IMR-90 (cell line): ENCODE data around the gene PPP1R12B.
"Not testable (repeated sequence)": the region's sequence is repeated elsewhere in the genome, so short reads cannot be mapped to it uniquely, and the experiment has no call there.

Experiments used
- CEBPB ChIP-seq: IDR thresholded peaks from 2 replicates; pipeline ENCODE4 v1.6.1; 2012; ENCODE audit warnings: low read depth, low read length, improper control_type of control experiment
- CHD1 ChIP-seq: IDR thresholded peaks from 2 replicates; pipeline ENCODE4 v1.6.1; 2012; ENCODE audit warnings: low read depth, low read length, improper control_type of control experiment
- FOS ChIP-seq: fragments of 150-350 bp; IDR thresholded peaks from 2 replicates; pipeline ENCODE4 v1.6.1; 2016; ENCODE audit warnings: low read depth, low read length
- MAZ ChIP-seq: IDR thresholded peaks from 2 replicates; pipeline ENCODE4 v1.6.1; 2012; ENCODE audit warnings: low read depth, mild to moderate bottlenecking, low read length, improper control_type of control experiment, moderate library complexity, borderline replicate concordance
- MXI1 ChIP-seq: IDR thresholded peaks from 2 replicates; pipeline ENCODE4 v1.6.1; 2012; ENCODE audit warnings: low read depth, mild to moderate bottlenecking, low read length, moderate library complexity, borderline replicate concordance
- POLR2A ChIP-seq: IDR thresholded peaks from 2 replicates; pipeline ENCODE4 v1.6.1; 2012; ENCODE audit warnings: mild to moderate bottlenecking, low read depth, low read length
- RAD21 ChIP-seq: IDR thresholded peaks from 2 replicates; pipeline ENCODE4 v1.6.1; 2012; ENCODE audit warnings: low read length, improper control_type of control experiment
- SMC3 ChIP-seq: fragments of 150-350 bp; IDR thresholded peaks from 2 replicates; pipeline ENCODE4 v1.6.1; 2016; ENCODE audit warnings: low read depth, mild to moderate bottlenecking, antibody characterized with exemption, low read length, moderate library complexity
- TF ChIP-seq, protein P1 (sequence below): conservative IDR thresholded peaks from 2 replicates; pipeline ENCODE4 v1.5.1; 2012; ENCODE audit warnings: mild to moderate bottlenecking, low read depth, low read length, improper control_type of control experiment
- TF ChIP-seq, protein P2 (sequence below): fragments of 150-350 bp; IDR thresholded peaks from 2 replicates; pipeline ENCODE4 v1.6.1; 2016; ENCODE audit warnings: low read depth, mild to moderate bottlenecking, low read length, moderate library complexity, borderline replicate concordance
- TF ChIP-seq, protein P3 (sequence below): fragments of 150-350 bp; IDR thresholded peaks from 2 replicates; pipeline ENCODE4 v1.6.1; 2017; ENCODE audit warnings: mild to moderate bottlenecking, antibody characterized with exemption, low read length, low read depth

DNA sequence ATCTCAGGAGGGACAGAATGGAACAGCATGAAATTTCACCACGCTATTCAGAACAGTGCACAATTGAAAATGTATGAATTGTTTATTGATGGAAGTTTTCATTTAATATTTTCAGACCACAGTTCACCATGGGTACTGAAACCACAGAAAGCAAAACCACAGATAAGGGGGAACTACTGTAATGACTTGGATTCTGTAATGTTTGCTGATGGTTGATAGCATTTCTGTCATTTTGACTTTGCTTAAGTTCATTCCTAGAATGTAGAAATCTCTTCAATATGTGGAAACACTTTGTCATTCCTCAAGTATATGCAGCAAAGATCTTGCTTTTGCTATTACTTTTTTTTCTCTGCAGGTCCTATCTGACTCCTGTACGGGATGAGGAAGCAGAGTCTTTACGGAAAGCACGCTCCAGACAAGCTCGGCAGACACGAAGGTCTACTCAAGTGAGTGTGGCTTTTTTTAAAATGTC is 139.7 kb downstream of the PPP1R12B start:
- TF ChIP-seq RAD21, CHD1, MXI1, POLR2A, SMC3, FOS, CEBPB, MAZ: not testable (repeated sequence)
- TF ChIP-seq, protein P1, sequence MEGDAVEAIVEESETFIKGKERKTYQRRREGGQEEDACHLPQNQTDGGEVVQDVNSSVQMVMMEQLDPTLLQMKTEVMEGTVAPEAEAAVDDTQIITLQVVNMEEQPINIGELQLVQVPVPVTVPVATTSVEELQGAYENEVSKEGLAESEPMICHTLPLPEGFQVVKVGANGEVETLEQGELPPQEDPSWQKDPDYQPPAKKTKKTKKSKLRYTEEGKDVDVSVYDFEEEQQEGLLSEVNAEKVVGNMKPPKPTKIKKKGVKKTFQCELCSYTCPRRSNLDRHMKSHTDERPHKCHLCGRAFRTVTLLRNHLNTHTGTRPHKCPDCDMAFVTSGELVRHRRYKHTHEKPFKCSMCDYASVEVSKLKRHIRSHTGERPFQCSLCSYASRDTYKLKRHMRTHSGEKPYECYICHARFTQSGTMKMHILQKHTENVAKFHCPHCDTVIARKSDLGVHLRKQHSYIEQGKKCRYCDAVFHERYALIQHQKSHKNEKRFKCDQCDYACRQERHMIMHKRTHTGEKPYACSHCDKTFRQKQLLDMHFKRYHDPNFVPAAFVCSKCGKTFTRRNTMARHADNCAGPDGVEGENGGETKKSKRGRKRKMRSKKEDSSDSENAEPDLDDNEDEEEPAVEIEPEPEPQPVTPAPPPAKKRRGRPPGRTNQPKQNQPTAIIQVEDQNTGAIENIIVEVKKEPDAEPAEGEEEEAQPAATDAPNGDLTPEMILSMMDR: not testable (repeated sequence)
- TF ChIP-seq, protein P2, sequence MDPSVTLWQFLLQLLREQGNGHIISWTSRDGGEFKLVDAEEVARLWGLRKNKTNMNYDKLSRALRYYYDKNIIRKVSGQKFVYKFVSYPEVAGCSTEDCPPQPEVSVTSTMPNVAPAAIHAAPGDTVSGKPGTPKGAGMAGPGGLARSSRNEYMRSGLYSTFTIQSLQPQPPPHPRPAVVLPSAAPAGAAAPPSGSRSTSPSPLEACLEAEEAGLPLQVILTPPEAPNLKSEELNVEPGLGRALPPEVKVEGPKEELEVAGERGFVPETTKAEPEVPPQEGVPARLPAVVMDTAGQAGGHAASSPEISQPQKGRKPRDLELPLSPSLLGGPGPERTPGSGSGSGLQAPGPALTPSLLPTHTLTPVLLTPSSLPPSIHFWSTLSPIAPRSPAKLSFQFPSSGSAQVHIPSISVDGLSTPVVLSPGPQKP: not testable (repeated sequence)
- TF ChIP-seq, protein P3, sequence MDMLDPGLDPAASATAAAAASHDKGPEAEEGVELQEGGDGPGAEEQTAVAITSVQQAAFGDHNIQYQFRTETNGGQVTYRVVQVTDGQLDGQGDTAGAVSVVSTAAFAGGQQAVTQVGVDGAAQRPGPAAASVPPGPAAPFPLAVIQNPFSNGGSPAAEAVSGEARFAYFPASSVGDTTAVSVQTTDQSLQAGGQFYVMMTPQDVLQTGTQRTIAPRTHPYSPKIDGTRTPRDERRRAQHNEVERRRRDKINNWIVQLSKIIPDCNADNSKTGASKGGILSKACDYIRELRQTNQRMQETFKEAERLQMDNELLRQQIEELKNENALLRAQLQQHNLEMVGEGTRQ: not testable (repeated sequence)
